Fibroblast of villous mesenchyme (primary cell): ENCODE measurements around the gene TAS2R38. TPM values are rescaled to one million over a fixed set of nuclear protein-coding genes. Genes with fewer than 3 reads are reported as not detected.

Experiments
- DNase-seq: peaks from one replicate; pipeline ENCODE4 v3.0.0-alpha.2; 2010; ENCODE audit warnings: low read depth
- H3K4me3 ChIP-seq: 2 replicates; pipeline ENCODE4 v1.5.1; 2011; ENCODE audit warnings: low read depth, mild to moderate bottlenecking, low read length
- total RNA-seq: library from RNA; depleted of rRNA; stranded (reverse); fragments of >200 nt; gene quantifications from 2 replicates; pipeline ENCODE4 v1.2.3, GENCODE V29; 2012
- TF ChIP-seq, protein P1 (sequence below): IDR thresholded peaks from 2 replicates; pipeline ENCODE4 v1.5.1; 2012; ENCODE audit warnings: low read depth, mild to moderate bottlenecking, low read length; ENCODE audit not compliant: insufficient read depth

The TAS2R38 gene
- total RNA-seq, 1 donor = not detected

DNA sequence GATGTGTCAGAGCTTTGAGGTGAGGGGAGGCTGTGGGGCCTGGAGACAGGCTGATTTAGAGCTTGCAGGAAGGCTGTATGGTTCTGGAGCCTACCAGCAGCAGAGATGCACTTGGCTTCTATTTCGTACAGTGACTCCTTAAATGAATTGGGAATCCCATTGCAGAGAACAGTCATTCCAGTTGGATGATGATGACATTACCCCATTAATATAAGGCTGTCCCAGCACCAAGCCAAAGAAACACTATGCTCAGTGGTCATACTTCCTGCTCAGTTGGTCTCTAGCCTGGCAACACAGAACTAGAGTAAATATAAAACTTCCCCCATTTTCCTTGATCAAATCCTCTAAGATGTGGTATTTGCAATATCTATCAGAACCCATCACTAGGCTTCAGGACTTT, 21.1 kb downstream of the TAS2R38 start:
- TF ChIP-seq, protein P1, sequence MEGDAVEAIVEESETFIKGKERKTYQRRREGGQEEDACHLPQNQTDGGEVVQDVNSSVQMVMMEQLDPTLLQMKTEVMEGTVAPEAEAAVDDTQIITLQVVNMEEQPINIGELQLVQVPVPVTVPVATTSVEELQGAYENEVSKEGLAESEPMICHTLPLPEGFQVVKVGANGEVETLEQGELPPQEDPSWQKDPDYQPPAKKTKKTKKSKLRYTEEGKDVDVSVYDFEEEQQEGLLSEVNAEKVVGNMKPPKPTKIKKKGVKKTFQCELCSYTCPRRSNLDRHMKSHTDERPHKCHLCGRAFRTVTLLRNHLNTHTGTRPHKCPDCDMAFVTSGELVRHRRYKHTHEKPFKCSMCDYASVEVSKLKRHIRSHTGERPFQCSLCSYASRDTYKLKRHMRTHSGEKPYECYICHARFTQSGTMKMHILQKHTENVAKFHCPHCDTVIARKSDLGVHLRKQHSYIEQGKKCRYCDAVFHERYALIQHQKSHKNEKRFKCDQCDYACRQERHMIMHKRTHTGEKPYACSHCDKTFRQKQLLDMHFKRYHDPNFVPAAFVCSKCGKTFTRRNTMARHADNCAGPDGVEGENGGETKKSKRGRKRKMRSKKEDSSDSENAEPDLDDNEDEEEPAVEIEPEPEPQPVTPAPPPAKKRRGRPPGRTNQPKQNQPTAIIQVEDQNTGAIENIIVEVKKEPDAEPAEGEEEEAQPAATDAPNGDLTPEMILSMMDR = no peak
- DNase-seq = no peak
- H3K4me3 ChIP-seq = no peak overlapping the region

DNA sequence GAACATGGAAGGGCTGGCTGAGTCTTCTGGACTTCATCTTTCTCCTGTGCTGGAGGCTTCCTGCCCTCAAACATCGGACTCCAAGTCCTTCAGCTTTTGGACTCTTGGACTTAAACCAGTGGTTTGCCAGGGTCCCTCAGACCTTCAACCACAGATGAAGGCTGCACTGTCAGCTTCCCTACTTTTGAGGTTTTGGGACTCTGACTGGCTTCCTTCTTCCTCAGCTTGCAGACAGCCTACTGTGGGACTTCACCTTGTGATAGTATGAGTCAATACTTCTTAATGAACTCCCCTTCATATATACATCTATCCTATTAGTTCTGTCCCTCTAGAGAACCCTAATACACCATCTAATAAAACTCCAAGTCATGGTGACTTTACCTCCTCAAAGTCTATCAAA, 22.8 kb downstream of the TAS2R38 start:
- TF ChIP-seq, protein P1 = no peak
- no peak for DNase-seq
- no peak overlapping the region for H3K4me3 ChIP-seq

DNA sequence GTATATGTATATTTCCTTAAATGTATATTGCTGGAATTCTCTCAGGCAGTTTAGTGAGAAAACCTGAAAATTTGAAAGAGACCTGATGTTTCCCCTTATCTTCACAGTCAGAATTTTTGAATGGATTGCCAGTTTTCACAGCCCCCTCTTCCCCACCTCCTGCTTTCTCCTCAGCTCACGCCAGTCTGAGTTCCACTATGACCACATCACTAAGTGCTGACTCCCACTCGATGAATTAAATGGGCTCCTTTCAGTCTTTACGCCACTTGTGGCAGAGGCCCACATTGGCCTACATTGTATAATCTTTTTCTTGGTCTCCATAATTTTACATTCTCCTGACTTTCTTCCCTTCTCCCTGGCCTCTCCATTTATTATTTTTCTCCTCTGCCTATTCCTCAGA, 23.7 kb downstream of the TAS2R38 start:
- no peak for DNase-seq
- H3K4me3 ChIP-seq = no peak overlapping the region
- TF ChIP-seq, protein P1 = no peak

DNA sequence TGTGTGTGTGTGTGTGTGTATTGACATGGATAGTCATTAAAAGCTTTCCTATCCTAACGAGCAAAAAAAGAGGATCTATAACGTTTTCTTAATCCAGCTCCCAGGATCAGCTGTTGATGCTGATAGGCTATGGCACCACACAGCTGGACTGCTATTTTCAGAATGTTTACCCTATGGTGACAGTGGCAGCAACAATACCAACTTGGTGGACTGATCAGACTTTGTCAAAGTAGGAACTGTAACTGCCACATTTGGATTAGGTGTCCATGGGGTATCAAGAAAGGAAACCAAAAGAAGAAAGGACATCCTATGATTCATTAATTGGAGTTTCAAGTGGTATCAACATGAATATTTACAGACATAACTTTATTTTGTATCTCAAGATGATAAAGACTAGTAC, 24.1 kb downstream of the TAS2R38 start:
- TF ChIP-seq, protein P1 = no peak
- DNase-seq = no peak
- H3K4me3 ChIP-seq = no peak overlapping the region

DNA sequence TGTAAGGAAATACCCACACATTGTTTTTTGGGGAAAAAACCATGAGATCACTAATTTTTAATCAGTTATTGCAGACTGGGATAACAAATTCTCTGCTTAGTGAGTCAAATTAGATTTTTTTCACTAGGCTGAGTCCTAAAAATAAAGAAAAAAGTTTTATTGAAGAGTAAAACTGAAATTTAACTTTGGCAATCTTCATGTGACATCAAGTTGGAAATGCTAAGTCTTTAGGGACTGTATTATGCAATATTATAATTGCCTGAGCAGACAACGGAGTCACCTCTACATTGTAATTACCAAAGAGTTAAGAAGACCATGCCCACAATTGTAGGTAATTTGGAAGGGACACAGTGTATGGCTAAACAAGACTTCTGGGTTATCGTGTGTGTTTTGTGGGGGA, 24.6 kb downstream of the TAS2R38 start:
- TF ChIP-seq, protein P1 = no peak
- DNase-seq = no peak
- no peak overlapping the region for H3K4me3 ChIP-seq

DNA sequence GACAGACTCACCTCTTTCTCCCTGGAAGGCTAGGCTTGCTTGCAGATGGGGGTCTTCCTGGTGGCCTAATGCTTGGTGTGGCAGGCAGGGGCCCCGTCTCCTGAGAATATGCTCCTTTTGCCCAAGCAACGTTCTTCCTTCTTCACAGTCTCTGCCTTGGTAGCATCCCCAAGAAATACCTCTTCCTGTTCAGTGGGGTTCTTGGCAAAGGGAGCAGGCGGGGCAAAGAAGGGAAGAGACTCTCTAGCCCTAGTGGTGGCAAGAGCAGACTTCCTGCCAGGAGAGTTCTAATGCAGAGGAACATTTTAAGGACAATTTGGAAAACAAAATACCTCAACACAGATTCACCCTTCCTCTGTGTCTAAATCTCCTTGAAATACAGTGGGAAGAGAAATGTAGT, 26.8 kb downstream of the TAS2R38 start, which contains the start of gene CLEC5A:
TSS of gene CLEC5A (minus strand) at position 179 of the 400 bp plus-strand sequence. CDS start 682 bp downstream, outside the sequence.
- TF ChIP-seq, protein P1 = no peak
- no peak within 1 kb of the TSS for H3K4me3 ChIP-seq
- DNase-seq = no peak

DNA sequence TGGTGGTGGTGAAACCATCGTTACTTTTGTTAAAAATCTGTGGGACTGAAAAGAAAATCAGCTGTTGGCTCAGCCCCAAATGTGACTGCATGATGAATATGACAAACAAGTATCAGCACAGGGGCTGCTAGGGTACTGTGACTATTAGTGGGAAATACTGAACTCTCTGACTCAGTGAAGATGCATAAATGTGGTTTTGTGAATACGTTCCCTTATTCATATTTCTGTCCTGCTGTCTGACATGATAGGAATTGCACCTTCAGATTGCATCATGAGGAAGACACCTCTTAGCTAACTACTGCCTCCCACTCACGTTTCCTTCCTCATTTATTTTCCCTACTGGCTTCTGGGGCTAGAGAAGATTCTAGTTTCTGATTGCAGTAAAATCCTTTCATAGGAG, 28.2 kb downstream of the TAS2R38 start:
- H3K4me3 ChIP-seq = no peak overlapping the region
- TF ChIP-seq, protein P1 = no peak
- DNase-seq = no peak
